Measurements from ENCODE around the gene ISOC1. TPM values are rescaled to one million over a fixed set of nuclear protein-coding genes. Genes with fewer than 3 reads are reported as not detected.

ISOC1 gene
- total RNA-seq, 1 experiment from 2014 or later = 24.9 TPM

- no peak for TF ChIP-seq ATF6 (CRISPR knock-in tag; IDR thresholded peaks at IDR 0.05)
- 0 out of 2 replicates have a peak, but pooled peaks have one; percentile 50 for TF ChIP-seq FOXP1 (CRISPR knock-in tag; IDR thresholded peaks at IDR 0.05; ENCODE audit: borderline replicate concordance)
These were observed at the start of gene ISOC1 (continued) for GRCh38 chr5:129094087-129094923.

- DNase-seq (ENCODE audit: low spot score) (no peak), ATAC-seq (no peak)
- H3K4me1 Mint-ChIP-seq = no peaks in the 10 kb centered on the region
- H3K4me3 Mint-ChIP-seq = no peak overlapping the region
- peaks cover 22% of the 10 kb centered on the region for H3K9me3 Mint-ChIP-seq
- peaks cover 7% of the 10 kb centered on the region for H3K36me3 Mint-ChIP-seq
- H3K27ac Mint-ChIP-seq = no peak overlapping the region
- no peaks in the 10 kb centered on the region for H3K27me3 Mint-ChIP-seq (ENCODE audit: low read depth)
- CTCF ChIA-PET = no interaction called here
- POLR2A ChIA-PET = no interaction called here
- TF ChIP-seq ZNF317 (CRISPR knock-in tag; IDR thresholded peaks at IDR 0.05; ENCODE audit: borderline replicate concordance, low read depth) (no peak), GABPB1 (CRISPR knock-in tag; IDR thresholded peaks at IDR 0.05) (no peak), ZNF416 (CRISPR knock-in tag; IDR thresholded peaks at IDR 0.05) (no peak), ELF4 (CRISPR knock-in tag; IDR thresholded peaks at IDR 0.05; ENCODE audit: low read depth) (no peak), CREM (CRISPR knock-in tag; IDR thresholded peaks at IDR 0.05) (no peak), ZNF219 (CRISPR knock-in tag; IDR thresholded peaks at IDR 0.05; ENCODE audit: borderline replicate concordance) (no peak), E2F1 (CRISPR knock-in tag; IDR thresholded peaks at IDR 0.05) (no peak), AFF4 (CRISPR knock-in tag; IDR thresholded peaks at IDR 0.05; ENCODE audit: borderline replicate concordance) (no peak), ZNF281 (CRISPR knock-in tag; IDR thresholded peaks at IDR 0.05) (no peak), ZNF396 (CRISPR knock-in tag; IDR thresholded peaks at IDR 0.05; ENCODE audit: borderline replicate concordance) (no peak)
These were observed 48.4 kb upstream of the ISOC1 start for GRCh38 chr5:129046151-129046550.

GRCh38 chr5:129048509-129048908, 46.0 kb upstream of the ISOC1 start:
- peaks cover 7% of the 10 kb centered on the region for H3K36me3 Mint-ChIP-seq
- H3K4me1 Mint-ChIP-seq = no peaks in the 10 kb centered on the region
- ChIA-PET POLR2A (no interaction called here), CTCF (no interaction called here)
- DNase-seq (ENCODE audit: low spot score) (no peak), ATAC-seq (no peak)
- H3K9me3 Mint-ChIP-seq = peaks cover 22% of the 10 kb centered on the region
- no peak overlapping the region for H3K27ac Mint-ChIP-seq
- H3K4me3 Mint-ChIP-seq = no peak overlapping the region
- no peak for TF ChIP-seq SMAD3 (CRISPR knock-in tag; IDR thresholded peaks at IDR 0.05; ENCODE audit: borderline replicate concordance)
- no peak for TF ChIP-seq E2F1 (CRISPR knock-in tag; IDR thresholded peaks at IDR 0.05)
- TF ChIP-seq NFATC4 (CRISPR knock-in tag; IDR thresholded peaks at IDR 0.05) = no peak
- TF ChIP-seq FOXP1 (CRISPR knock-in tag; IDR thresholded peaks at IDR 0.05; ENCODE audit: borderline replicate concordance) = no peak
- TF ChIP-seq ZNF396 (CRISPR knock-in tag; IDR thresholded peaks at IDR 0.05; ENCODE audit: borderline replicate concordance) = no peak
- TF ChIP-seq ZNF423 (CRISPR knock-in tag; IDR thresholded peaks at IDR 0.05) = no peak
- TF ChIP-seq MXD4 (CRISPR knock-in tag; IDR thresholded peaks at IDR 0.05; ENCODE audit: borderline replicate concordance) = no peak
- no peak for TF ChIP-seq MYBL2 (CRISPR knock-in tag; IDR thresholded peaks at IDR 0.05)
- no peak for TF ChIP-seq ZNF121 (CRISPR knock-in tag; IDR thresholded peaks at IDR 0.05)
- H3K27me3 Mint-ChIP-seq (ENCODE audit: low read depth) = no peaks in the 10 kb centered on the region
